Retina (tissue), 1 donor: ENCODE results near the gene GRIK2.

ENCODE experiments used
- DNase-seq: peaks from one replicate; pipeline ENCODE4 v3.0.0-alpha.2; 2016

GRIK2 gene

GRCh38 chr6:101462576-101462975 lies 69.1 kb downstream of the GRIK2 start:
- DNase-seq = no peak

- DNase-seq = no peak
These were observed 72.4 kb downstream of the GRIK2 start for GRCh38 chr6:101465863-101466262.

- DNase-seq = no peak
These were observed 83.9 kb downstream of the GRIK2 start for GRCh38 chr6:101477436-101477835.

GRCh38 chr6:101478891-101479290 lies 85.4 kb downstream of the GRIK2 start:
- DNase-seq = no peak

- DNase-seq = no peak
These were observed 89.1 kb downstream of the GRIK2 start for GRCh38 chr6:101482606-101483005.

- DNase-seq = no peak
These were observed 91.3 kb downstream of the GRIK2 start for GRCh38 chr6:101484781-101485180.

- no peak for DNase-seq
These were observed 92.6 kb downstream of the GRIK2 start for GRCh38 chr6:101486124-101486523.

GRCh38 chr6:101486726-101487125 lies 93.2 kb downstream of the GRIK2 start:
- DNase-seq = no peak

- no peak for DNase-seq
These were observed 95.9 kb downstream of the GRIK2 start for GRCh38 chr6:101489456-101489855.

GRCh38 chr6:101490857-101491256 lies 97.3 kb downstream of the GRIK2 start:
- DNase-seq = no peak

GRCh38 chr6:101502818-101503217 lies 109.3 kb downstream of the GRIK2 start:
- no peak for DNase-seq

- no peak for DNase-seq
These were observed 116.0 kb downstream of the GRIK2 start for GRCh38 chr6:101509536-101509935.

- no peak for DNase-seq
These were observed 119.7 kb downstream of the GRIK2 start for GRCh38 chr6:101513181-101513580.

- no peak for DNase-seq
These were observed 123.1 kb downstream of the GRIK2 start for GRCh38 chr6:101516578-101516977.

- DNase-seq = no peak
These were observed 124.1 kb downstream of the GRIK2 start for GRCh38 chr6:101517632-101518031.

- DNase-seq = no peak
These were observed 128.7 kb downstream of the GRIK2 start for GRCh38 chr6:101522254-101522653.

- DNase-seq = no peak
These were observed 134.0 kb downstream of the GRIK2 start for GRCh38 chr6:101527467-101527866.

GRCh38 chr6:101528801-101529200 lies 135.3 kb downstream of the GRIK2 start:
- DNase-seq = no peak

- DNase-seq = no peak
These were observed 138.0 kb downstream of the GRIK2 start for GRCh38 chr6:101531538-101531937.

- DNase-seq = no peak
These were observed 140.9 kb downstream of the GRIK2 start for GRCh38 chr6:101534386-101534785.

- no peak for DNase-seq
These were observed 141.3 kb downstream of the GRIK2 start for GRCh38 chr6:101534821-101535220.

GRCh38 chr6:101537753-101538316 lies 144.3 kb downstream of the GRIK2 start:
- no peak for DNase-seq

GRCh38 chr6:101539510-101540245 lies 146.2 kb downstream of the GRIK2 start:
- no peak for DNase-seq

GRCh38 chr6:101541894-101542293 lies 148.4 kb downstream of the GRIK2 start:
- no peak for DNase-seq

GRCh38 chr6:101543796-101544195 lies 150.3 kb downstream of the GRIK2 start:
- no peak for DNase-seq
